WTC11 (cell line): ENCODE measurements around the gene RAD21L1. TPM values are rescaled to one million over a fixed set of nuclear protein-coding genes. Genes with fewer than 3 reads are reported as not detected.

Experiments used
- ATAC-seq: fragments of 200-7000 bp; cut with Tn5 transposase; 2 replicates; pipeline ENCODE4 v1.10.0; 2021; ENCODE audit warnings: mild to moderate bottlenecking, moderate library complexity
- CTCF ChIA-PET: fragments of 300-600 bp; sonication (Branson Sonifier 250); formaldehyde crosslinking; loops from one replicate; lab custom pipeline; 2021; ENCODE audit warnings: antibody characterized with exemption; lab: Charles Lee
- POLR2A ChIA-PET: fragments of 350-600 bp; sonication (Branson Sonifier 250); formaldehyde crosslinking; loops from one replicate; lab custom pipeline; 2021; ENCODE audit warnings: antibody characterized with exemption; lab: Charles Lee
- DNase-seq: peaks from one replicate; pipeline ENCODE4 v3.0.0; 2021; ENCODE audit warnings: low spot score
- H3K27ac Mint-ChIP-seq: 2 replicates; pipeline ENCODE4 v1.8.0; 2021; ENCODE audit warnings: mixed read lengths
- H3K27me3 Mint-ChIP-seq: 2 replicates; pipeline ENCODE4 v1.8.0; 2021; ENCODE audit warnings: low read depth, mild to moderate bottlenecking, moderate library complexity, mixed read lengths
- H3K36me3 Mint-ChIP-seq: 2 replicates; pipeline ENCODE4 v1.8.0; 2021; ENCODE audit warnings: mixed read lengths
- H3K4me1 Mint-ChIP-seq: 2 replicates; pipeline ENCODE4 v1.8.0; 2022; ENCODE audit warnings: mixed read lengths
- H3K4me3 Mint-ChIP-seq: 2 replicates; pipeline ENCODE4 v1.8.0; 2021; ENCODE audit warnings: mild to moderate bottlenecking, moderate library complexity, mixed read lengths
- H3K9me3 Mint-ChIP-seq: 2 replicates; pipeline ENCODE4 v1.8.0; 2021; ENCODE audit warnings: mixed read lengths
- CBFB ChIP-seq: sonication (generic); formaldehyde crosslinking; IDR thresholded peaks from 2 replicates; pipeline ENCODE4 v1.8.1; 2022; ENCODE audit warnings: mild to moderate bottlenecking, low read depth, missing genetic modification reagents
- CREM ChIP-seq: sonication (generic); formaldehyde crosslinking; IDR thresholded peaks from 2 replicates; pipeline ENCODE4 v1.8.1; 2022; ENCODE audit warnings: mild to moderate bottlenecking, missing genetic modification reagents, moderate library complexity
- FOXP1 ChIP-seq: sonication (generic); formaldehyde crosslinking; IDR thresholded peaks from 2 replicates; pipeline ENCODE4 v1.8.0; 2022; ENCODE audit warnings: missing genetic modification reagents, mild to moderate bottlenecking, moderate library complexity, borderline replicate concordance
- GTF2I ChIP-seq: fragments of 250-450 bp; sonication (Bioruptor Pico); conservative IDR thresholded peaks from 2 replicates; pipeline ENCODE4 v1.4.0; 2021; ENCODE audit warnings: mild to moderate bottlenecking
- HMGA2 ChIP-seq: fragments of 250-450 bp; sonication (Bioruptor Pico); IDR thresholded peaks from 2 replicates; pipeline ENCODE4 v1.4.0; 2021; ENCODE audit warnings: mild to moderate bottlenecking, moderate library complexity
- JUN ChIP-seq: sonication (generic); formaldehyde crosslinking; IDR thresholded peaks from 2 replicates; pipeline ENCODE4 v1.8.0; 2023; ENCODE audit warnings: mild to moderate bottlenecking, missing genetic modification reagents
- KAT7 ChIP-seq: sonication (generic); formaldehyde crosslinking; IDR thresholded peaks from 2 replicates; pipeline ENCODE4 v1.8.1; 2023; ENCODE audit warnings: missing genetic modification reagents, mild to moderate bottlenecking, borderline replicate concordance
- NFATC4 ChIP-seq: fragments of 250-450 bp; sonication (Bioruptor Pico); IDR thresholded peaks from 2 replicates; pipeline ENCODE4 v1.9.0; 2021; ENCODE audit warnings: mild to moderate bottlenecking
- OVOL2 ChIP-seq: fragments of 250-450 bp; sonication (Bioruptor Pico); IDR thresholded peaks from 2 replicates; pipeline ENCODE4 v1.9.0; 2021; ENCODE audit warnings: mild to moderate bottlenecking, borderline replicate concordance
- PRRX2 ChIP-seq: fragments of 250-450 bp; sonication (Bioruptor Pico); IDR thresholded peaks from 2 replicates; pipeline ENCODE4 v1.8.0; 2021; ENCODE audit warnings: mild to moderate bottlenecking
- TP53 ChIP-seq: sonication (generic); formaldehyde crosslinking; IDR thresholded peaks from 2 replicates; pipeline ENCODE4 v1.8.1; 2023; ENCODE audit warnings: mild to moderate bottlenecking, missing genetic modification reagents
- ZBTB21 ChIP-seq: sonication (generic); formaldehyde crosslinking; IDR thresholded peaks from 2 replicates; pipeline ENCODE4 v1.8.1; 2023; ENCODE audit warnings: mild to moderate bottlenecking, missing genetic modification reagents, borderline replicate concordance
- ZNF138 ChIP-seq: sonication (generic); formaldehyde crosslinking; conservative IDR thresholded peaks from 2 replicates; pipeline ENCODE4 v1.8.1; 2022; ENCODE audit warnings: mild to moderate bottlenecking, moderate library complexity, missing genetic modification reagents
- ZNF671 ChIP-seq: fragments of 250-450 bp; sonication (Bioruptor Pico); IDR thresholded peaks from 2 replicates; pipeline ENCODE4 v1.8.0; 2021; ENCODE audit warnings: mild to moderate bottlenecking
- total RNA-seq: library from RNA; stranded (reverse); gene quantifications from 3 replicates; pipeline ENCODE4 v1.2.3, GENCODE V29; 2021
- TF ChIP-seq, protein P1 (sequence below): sonication (generic); formaldehyde crosslinking; conservative IDR thresholded peaks from 2 replicates; pipeline ENCODE4 v1.8.1; 2022; ENCODE audit warnings: mild to moderate bottlenecking, missing genetic modification reagents
- TF ChIP-seq, protein P2 (sequence below): sonication (generic); formaldehyde crosslinking; IDR thresholded peaks from 2 replicates; pipeline ENCODE4 v1.8.0; 2022; ENCODE audit warnings: mild to moderate bottlenecking, missing genetic modification reagents
- TF ChIP-seq, protein P3 (sequence below): sonication (generic); formaldehyde crosslinking; IDR thresholded peaks from 2 replicates; pipeline ENCODE4 v1.8.1; 2023; ENCODE audit warnings: mild to moderate bottlenecking, moderate library complexity, missing genetic modification reagents
- TF ChIP-seq, protein P4 (sequence below): sonication (generic); formaldehyde crosslinking; IDR thresholded peaks from 2 replicates; pipeline ENCODE4 v1.8.1; 2022; ENCODE audit warnings: mild to moderate bottlenecking, moderate library complexity, missing genetic modification reagents
- TF ChIP-seq, protein P5 (sequence below): sonication (generic); formaldehyde crosslinking; conservative IDR thresholded peaks from 2 replicates; pipeline ENCODE4 v1.8.1; 2023; ENCODE audit warnings: mild to moderate bottlenecking, low read depth, missing genetic modification reagents, moderate library complexity
- TF ChIP-seq, protein P6 (sequence below): sonication (generic); formaldehyde crosslinking; IDR thresholded peaks from 2 replicates; pipeline ENCODE4 v1.8.0; 2022; ENCODE audit warnings: mild to moderate bottlenecking, missing genetic modification reagents
- TF ChIP-seq, protein P7 (sequence below): sonication (generic); formaldehyde crosslinking; IDR thresholded peaks from 2 replicates; pipeline ENCODE4 v1.8.1; 2023; ENCODE audit warnings: mild to moderate bottlenecking, missing genetic modification reagents
- TF ChIP-seq, protein P8 (sequence below): sonication (generic); formaldehyde crosslinking; IDR thresholded peaks from 2 replicates; pipeline ENCODE4 v1.8.1; 2023; ENCODE audit warnings: mild to moderate bottlenecking, missing genetic modification reagents, moderate library complexity

The RAD21L1 gene
- total RNA-seq, 1 experiment from 2014 or later, result 0.77 TPM

DNA sequence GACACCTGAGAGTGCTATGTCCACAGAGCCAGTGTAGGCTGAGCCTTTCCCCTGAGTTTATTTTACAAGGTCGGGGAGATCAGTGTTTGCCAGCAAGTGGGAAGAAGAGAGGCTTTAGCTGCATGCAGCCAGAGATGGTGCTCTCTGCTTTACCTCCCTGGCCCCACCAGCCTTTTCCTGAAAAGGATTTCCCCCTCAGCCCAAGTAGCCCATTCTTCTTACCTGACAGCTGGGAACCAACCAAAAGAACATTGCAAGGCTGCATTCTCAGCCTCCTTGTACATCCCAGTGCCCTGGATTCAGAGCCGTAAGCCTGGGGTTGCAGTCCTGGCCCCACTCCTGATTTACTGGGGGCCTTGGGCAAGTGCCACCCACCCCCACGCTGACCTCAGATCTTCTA, 57.1 kb downstream of the RAD21L1 start (continued):
- TF ChIP-seq, protein P1, sequence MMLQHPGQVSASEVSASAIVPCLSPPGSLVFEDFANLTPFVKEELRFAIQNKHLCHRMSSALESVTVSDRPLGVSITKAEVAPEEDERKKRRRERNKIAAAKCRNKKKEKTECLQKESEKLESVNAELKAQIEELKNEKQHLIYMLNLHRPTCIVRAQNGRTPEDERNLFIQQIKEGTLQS (CRISPR knock-in tag), result no peak
- TF ChIP-seq, protein P2, sequence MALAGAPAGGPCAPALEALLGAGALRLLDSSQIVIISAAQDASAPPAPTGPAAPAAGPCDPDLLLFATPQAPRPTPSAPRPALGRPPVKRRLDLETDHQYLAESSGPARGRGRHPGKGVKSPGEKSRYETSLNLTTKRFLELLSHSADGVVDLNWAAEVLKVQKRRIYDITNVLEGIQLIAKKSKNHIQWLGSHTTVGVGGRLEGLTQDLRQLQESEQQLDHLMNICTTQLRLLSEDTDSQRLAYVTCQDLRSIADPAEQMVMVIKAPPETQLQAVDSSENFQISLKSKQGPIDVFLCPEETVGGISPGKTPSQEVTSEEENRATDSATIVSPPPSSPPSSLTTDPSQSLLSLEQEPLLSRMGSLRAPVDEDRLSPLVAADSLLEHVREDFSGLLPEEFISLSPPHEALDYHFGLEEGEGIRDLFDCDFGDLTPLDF (CRISPR knock-in tag), result no peak
- TF ChIP-seq ZNF138 (CRISPR knock-in tag), result no peak
- TF ChIP-seq JUN (CRISPR knock-in tag), result no peak
- TF ChIP-seq TP53 (CRISPR knock-in tag), result no peak
- no peak for TF ChIP-seq GTF2I
- TF ChIP-seq, protein P3, sequence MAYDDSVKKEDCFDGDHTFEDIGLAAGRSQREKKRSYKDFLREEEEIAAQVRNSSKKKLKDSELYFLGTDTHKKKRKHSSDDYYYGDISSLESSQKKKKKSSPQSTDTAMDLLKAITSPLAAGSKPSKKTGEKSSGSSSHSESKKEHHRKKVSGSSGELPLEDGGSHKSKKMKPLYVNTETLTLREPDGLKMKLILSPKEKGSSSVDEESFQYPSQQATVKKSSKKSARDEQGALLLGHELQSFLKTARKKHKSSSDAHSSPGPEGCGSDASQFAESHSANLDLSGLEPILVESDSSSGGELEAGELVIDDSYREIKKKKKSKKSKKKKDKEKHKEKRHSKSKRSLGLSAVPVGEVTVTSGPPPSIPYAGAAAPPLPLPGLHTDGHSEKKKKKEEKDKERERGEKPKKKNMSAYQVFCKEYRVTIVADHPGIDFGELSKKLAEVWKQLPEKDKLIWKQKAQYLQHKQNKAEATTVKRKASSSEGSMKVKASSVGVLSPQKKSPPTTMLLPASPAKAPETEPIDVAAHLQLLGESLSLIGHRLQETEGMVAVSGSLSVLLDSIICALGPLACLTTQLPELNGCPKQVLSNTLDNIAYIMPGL (CRISPR knock-in tag), result no peak
- no peak for TF ChIP-seq HMGA2 (CRISPR knock-in tag)
- TF ChIP-seq, protein P4, sequence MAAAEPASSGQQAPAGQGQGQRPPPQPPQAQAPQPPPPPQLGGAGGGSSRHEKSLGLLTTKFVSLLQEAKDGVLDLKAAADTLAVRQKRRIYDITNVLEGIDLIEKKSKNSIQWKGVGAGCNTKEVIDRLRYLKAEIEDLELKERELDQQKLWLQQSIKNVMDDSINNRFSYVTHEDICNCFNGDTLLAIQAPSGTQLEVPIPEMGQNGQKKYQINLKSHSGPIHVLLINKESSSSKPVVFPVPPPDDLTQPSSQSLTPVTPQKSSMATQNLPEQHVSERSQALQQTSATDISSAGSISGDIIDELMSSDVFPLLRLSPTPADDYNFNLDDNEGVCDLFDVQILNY (CRISPR knock-in tag), result no peak
- TF ChIP-seq ZNF671 (CRISPR knock-in tag), result no peak
- TF ChIP-seq, protein P5, sequence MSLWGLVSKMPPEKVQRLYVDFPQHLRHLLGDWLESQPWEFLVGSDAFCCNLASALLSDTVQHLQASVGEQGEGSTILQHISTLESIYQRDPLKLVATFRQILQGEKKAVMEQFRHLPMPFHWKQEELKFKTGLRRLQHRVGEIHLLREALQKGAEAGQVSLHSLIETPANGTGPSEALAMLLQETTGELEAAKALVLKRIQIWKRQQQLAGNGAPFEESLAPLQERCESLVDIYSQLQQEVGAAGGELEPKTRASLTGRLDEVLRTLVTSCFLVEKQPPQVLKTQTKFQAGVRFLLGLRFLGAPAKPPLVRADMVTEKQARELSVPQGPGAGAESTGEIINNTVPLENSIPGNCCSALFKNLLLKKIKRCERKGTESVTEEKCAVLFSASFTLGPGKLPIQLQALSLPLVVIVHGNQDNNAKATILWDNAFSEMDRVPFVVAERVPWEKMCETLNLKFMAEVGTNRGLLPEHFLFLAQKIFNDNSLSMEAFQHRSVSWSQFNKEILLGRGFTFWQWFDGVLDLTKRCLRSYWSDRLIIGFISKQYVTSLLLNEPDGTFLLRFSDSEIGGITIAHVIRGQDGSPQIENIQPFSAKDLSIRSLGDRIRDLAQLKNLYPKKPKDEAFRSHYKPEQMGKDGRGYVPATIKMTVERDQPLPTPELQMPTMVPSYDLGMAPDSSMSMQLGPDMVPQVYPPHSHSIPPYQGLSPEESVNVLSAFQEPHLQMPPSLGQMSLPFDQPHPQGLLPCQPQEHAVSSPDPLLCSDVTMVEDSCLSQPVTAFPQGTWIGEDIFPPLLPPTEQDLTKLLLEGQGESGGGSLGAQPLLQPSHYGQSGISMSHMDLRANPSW (CRISPR knock-in tag), result no peak

DNA sequence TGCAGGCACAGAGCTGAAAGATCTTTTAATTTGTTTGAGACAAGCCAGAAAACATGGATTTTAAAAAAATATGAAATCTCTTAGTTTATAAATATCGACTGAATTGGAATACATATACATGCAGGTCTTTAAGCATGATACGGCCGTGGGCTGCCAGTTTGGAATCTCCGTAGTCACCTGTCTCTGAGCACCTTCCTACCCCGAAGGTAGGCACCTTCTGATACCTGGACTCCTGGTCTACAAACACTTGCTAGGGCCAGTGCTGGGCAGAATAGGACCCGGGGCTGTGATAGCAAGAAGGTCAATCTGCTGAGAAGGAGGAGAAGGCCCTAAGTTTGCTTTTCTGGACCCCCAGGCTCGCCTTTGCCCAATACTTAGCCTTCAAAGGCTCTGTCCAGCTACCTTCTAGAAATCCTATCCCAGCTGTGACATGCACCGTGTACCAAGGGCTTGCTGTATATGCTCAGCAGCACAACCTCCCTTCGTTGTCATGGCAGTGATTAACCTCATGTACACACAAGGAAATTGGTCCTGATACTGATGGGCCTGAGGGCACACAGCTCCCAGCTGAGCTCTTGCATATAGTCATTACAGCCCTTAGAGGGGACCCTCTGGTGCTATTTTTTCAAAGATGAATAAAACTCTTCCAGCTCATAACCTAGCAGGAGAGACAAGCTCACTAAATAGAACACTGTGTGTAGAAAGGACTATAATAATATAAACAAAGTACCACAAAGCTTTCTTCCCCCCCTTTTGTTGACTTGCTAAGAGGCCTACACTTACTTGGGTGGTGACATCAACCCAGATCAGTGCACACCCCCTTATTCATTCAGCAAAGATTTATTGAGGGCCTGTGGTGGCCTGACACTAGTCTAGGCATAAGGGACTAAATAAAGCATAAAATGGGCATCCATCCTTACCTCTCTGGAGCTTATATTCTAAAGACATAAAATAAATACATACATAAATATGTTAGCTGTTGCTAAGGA, 58.0 kb downstream of the RAD21L1 start:
- no peak overlapping the region for H3K4me3 Mint-ChIP-seq
- H3K27ac Mint-ChIP-seq, result no peak overlapping the region
- H3K9me3 Mint-ChIP-seq, result no peaks in the 10 kb centered on the region
- DNase-seq, result no peak
- TF ChIP-seq PRRX2 (CRISPR knock-in tag) (no peak), ZBTB21 (no peak), CBFB (CRISPR knock-in tag) (no peak), CREM (CRISPR knock-in tag) (no peak), FOXP1 (CRISPR knock-in tag) (no peak), KAT7 (CRISPR knock-in tag) (no peak), OVOL2 (CRISPR knock-in tag) (no peak), NFATC4 (CRISPR knock-in tag) (no peak)
- TF ChIP-seq, protein P6, sequence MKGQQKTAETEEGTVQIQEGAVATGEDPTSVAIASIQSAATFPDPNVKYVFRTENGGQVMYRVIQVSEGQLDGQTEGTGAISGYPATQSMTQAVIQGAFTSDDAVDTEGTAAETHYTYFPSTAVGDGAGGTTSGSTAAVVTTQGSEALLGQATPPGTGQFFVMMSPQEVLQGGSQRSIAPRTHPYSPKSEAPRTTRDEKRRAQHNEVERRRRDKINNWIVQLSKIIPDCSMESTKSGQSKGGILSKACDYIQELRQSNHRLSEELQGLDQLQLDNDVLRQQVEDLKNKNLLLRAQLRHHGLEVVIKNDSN (CRISPR knock-in tag), result no peak
- TF ChIP-seq, protein P7, sequence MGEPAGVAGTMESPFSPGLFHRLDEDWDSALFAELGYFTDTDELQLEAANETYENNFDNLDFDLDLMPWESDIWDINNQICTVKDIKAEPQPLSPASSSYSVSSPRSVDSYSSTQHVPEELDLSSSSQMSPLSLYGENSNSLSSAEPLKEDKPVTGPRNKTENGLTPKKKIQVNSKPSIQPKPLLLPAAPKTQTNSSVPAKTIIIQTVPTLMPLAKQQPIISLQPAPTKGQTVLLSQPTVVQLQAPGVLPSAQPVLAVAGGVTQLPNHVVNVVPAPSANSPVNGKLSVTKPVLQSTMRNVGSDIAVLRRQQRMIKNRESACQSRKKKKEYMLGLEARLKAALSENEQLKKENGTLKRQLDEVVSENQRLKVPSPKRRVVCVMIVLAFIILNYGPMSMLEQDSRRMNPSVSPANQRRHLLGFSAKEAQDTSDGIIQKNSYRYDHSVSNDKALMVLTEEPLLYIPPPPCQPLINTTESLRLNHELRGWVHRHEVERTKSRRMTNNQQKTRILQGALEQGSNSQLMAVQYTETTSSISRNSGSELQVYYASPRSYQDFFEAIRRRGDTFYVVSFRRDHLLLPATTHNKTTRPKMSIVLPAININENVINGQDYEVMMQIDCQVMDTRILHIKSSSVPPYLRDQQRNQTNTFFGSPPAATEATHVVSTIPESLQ (CRISPR knock-in tag), result no peak
- TF ChIP-seq, protein P8, sequence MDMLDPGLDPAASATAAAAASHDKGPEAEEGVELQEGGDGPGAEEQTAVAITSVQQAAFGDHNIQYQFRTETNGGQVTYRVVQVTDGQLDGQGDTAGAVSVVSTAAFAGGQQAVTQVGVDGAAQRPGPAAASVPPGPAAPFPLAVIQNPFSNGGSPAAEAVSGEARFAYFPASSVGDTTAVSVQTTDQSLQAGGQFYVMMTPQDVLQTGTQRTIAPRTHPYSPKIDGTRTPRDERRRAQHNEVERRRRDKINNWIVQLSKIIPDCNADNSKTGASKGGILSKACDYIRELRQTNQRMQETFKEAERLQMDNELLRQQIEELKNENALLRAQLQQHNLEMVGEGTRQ (CRISPR knock-in tag), result no peak
- ChIA-PET POLR2A (interaction anchor here (1.2 kb wide), 1 partner anchor 147 kb away, joined by 4 read pairs; no protein-coding TSS in a partner anchor), CTCF (interaction anchor here (0.6 to 3.0 kb wide), 4 partner anchors 29 to 183 kb away, joined by 3 to 9 read pairs (median 4); partner anchors contain the start of gene NSFL1C)
- no peaks in the 10 kb centered on the region for H3K27me3 Mint-ChIP-seq
- H3K36me3 Mint-ChIP-seq, result no peaks in the 10 kb centered on the region
- no peak for ATAC-seq
- no peaks in the 10 kb centered on the region for H3K4me1 Mint-ChIP-seq
